SH-SY5Y (cell line): ENCODE data around the gene OXNAD1.

Source experiments
- GATA2 ChIP-seq: IDR thresholded peaks from 2 replicates; pipeline ENCODE4 v1.6.1; 2011; ENCODE audit warnings: mild to moderate bottlenecking, low read depth, low read length
- GATA3 ChIP-seq: IDR thresholded peaks from 2 replicates; pipeline ENCODE4 v1.6.1; 2011; ENCODE audit warnings: low read depth, mild to moderate bottlenecking, low read length, moderate library complexity

GRCh38 chr3:16325850-16326249, 60.8 kb downstream of the OXNAD1 start:
- no peak for TF ChIP-seq GATA2
- no peak for TF ChIP-seq GATA3
